HCT116 (cell line): ENCODE data around the gene USP32. TPM values are rescaled to one million over a fixed set of nuclear protein-coding genes. Genes with fewer than 3 reads are reported as not detected.

Source experiments
- ATAC-seq: fragments of 200-7000 bp; cut with Tn5 transposase; 2 replicates; pipeline ENCODE4 v1.9.1; 2020; ENCODE audit warnings: mild to moderate bottlenecking, moderate library complexity
- BruUV-seq: library from RNA; stranded (reverse); fragments of 400-500 nt; replicated peaks from 2 replicates; lab custom pipeline; 2021; lab: Mats Ljungman, UMichigan
- CTCF ChIA-PET: fragments of 300-600 bp; sonication (Branson Sonifier 250); formaldehyde crosslinking; loops from one replicate; lab custom pipeline; 2021; ENCODE audit warnings: antibody characterized with exemption; lab: Charles Lee
- POLR2A ChIA-PET: fragments of 300-600, 350-600 bp; sonication (Branson Sonifier 250); formaldehyde crosslinking; loops from one replicate; lab custom pipeline; 2021; ENCODE audit warnings: antibody characterized with exemption; lab: Charles Lee
- RAD21 ChIA-PET, 2 experiments: fragments of 300-600 bp; sonication (Branson Sonifier 250); formaldehyde crosslinking; loops; one replicate each; lab custom pipeline; 2023; ENCODE audit warnings: low total read pairs in 2 of 2; ENCODE audit not compliant: uncharacterized antibody in 2 of 2, unreplicated experiment in 2 of 2, low non-redundant PET in 1 of 2; lab: Charles Lee
- DNase-seq: peaks from one replicate; pipeline ENCODE4 v3.0.0-alpha.2; 2010; ENCODE audit warnings: low read depth, low spot score
- H2AFZ ChIP-seq: fragments of 200-600 bp; shearing (Covaris generic), sonication (generic); 2 replicates; pipeline ENCODE4 v1.6.1; 2017; ENCODE audit warnings: low read depth, mixed run types, mixed read lengths, antibody characterized with exemption, low read length; ENCODE audit not compliant: poor library complexity, severe bottlenecking
- H3K27ac ChIP-seq: 2 replicates; pipeline ENCODE4 v1.5.1; 2012; ENCODE audit warnings: low read depth, low read length
- H3K27me3 ChIP-seq: fragments of 200-600 bp; sonication (generic); 2 replicates; pipeline ENCODE4 v1.6.1; 2016; ENCODE audit warnings: mixed run types, low read length, mixed read lengths; ENCODE audit not compliant: insufficient read depth
- H3K36me3 ChIP-seq, 2 experiments: fragments of 200-500 bp in 1 of 2; fragments of 200-600 bp in 1 of 2; sonication (Bioruptor generic) in 1 of 2; sonication (generic) in 1 of 2; 2 replicates each; pipeline versions ENCODE4 v1.5.1 to v1.6.1; 2014 to 2016; ENCODE audit warnings: low read length in 2 of 2, inconsistent platforms in 1 of 2, mixed read lengths in 1 of 2, mixed run types in 1 of 2; ENCODE audit not compliant: insufficient read depth in 2 of 2, control insufficient read depth in 1 of 2
- H3K4me1 ChIP-seq, 2 experiments: fragments of 200-600 bp in 1 of 2; sonication (generic) in 1 of 2; 2 replicates each; pipeline versions ENCODE4 v1.5.1 to v1.6.1; 2012 to 2017; ENCODE audit warnings: low read length in 2 of 2, inconsistent platforms in 1 of 2, mild to moderate bottlenecking in 1 of 2, mixed read lengths in 1 of 2, mixed run types in 1 of 2, moderate library complexity in 1 of 2; ENCODE audit not compliant: insufficient read depth in 2 of 2, control insufficient read depth in 1 of 2
- H3K4me2 ChIP-seq: fragments of 200-600 bp; sonication (generic); 2 replicates; pipeline ENCODE4 v1.6.1; 2017; ENCODE audit warnings: mixed run types, low read length, mixed read lengths
- H3K4me3 ChIP-seq, 2 experiments: fragments of 200-600 bp in 1 of 2; sonication (generic) in 1 of 2; replicated peaks in 1 of 2; 2 replicates each; pipeline ENCODE4 v1.5.1; 2011 to 2016; ENCODE audit warnings: low read length in 2 of 2, control low read depth in 1 of 2, low read depth in 1 of 2, mild to moderate bottlenecking in 1 of 2, mixed read lengths in 1 of 2, mixed run types in 1 of 2
- H3K79me2 ChIP-seq: fragments of 200-600 bp; sonication (generic); 2 replicates; pipeline ENCODE4 v1.6.1; 2017; ENCODE audit warnings: mild to moderate bottlenecking, mixed run types, low read length, moderate library complexity, mixed read lengths; ENCODE audit not compliant: insufficient read depth
- H3K9ac ChIP-seq: fragments of 200-600 bp; sonication (generic); 2 replicates; pipeline ENCODE4 v1.6.1; 2016; ENCODE audit warnings: low read length, mixed read lengths
- H3K9me2 ChIP-seq: fragments of 200-600 bp; sonication (generic), shearing (Covaris generic); 2 replicates; pipeline ENCODE4 v1.6.1; 2017; ENCODE audit warnings: mixed run types, mild to moderate bottlenecking, moderate library complexity; ENCODE audit not compliant: insufficient read depth
- H3K9me3 ChIP-seq, 2 experiments: fragments of 200-500 bp in 1 of 2; fragments of 200-600 bp in 1 of 2; sonication (Bioruptor generic) in 1 of 2; sonication (generic) in 1 of 2; 2 replicates each; pipeline ENCODE4 v1.6.1; 2014 to 2017; ENCODE audit warnings: low read length in 2 of 2, mixed read lengths in 2 of 2, inconsistent platforms in 1 of 2, low read depth in 1 of 2, mild to moderate bottlenecking in 1 of 2, mixed run types in 1 of 2, moderate library complexity in 1 of 2; ENCODE audit not compliant: control insufficient read depth in 1 of 2, insufficient read depth in 1 of 2
- H4K20me1 ChIP-seq: fragments of 200-600 bp; sonication (generic), shearing (Covaris generic); 2 replicates; pipeline ENCODE4 v1.6.1; 2017; ENCODE audit warnings: mixed run types, mild to moderate bottlenecking, moderate library complexity; ENCODE audit not compliant: insufficient read depth
- EZH2phosphoT487 ChIP-seq: fragments of 200-600 bp; IDR thresholded peaks from 2 replicates; pipeline ENCODE4 v1.6.1; 2018; ENCODE audit warnings: antibody characterized with exemption, borderline replicate concordance
- FOSL1 ChIP-seq: IDR thresholded peaks from 2 replicates; pipeline ENCODE4 v1.6.1; 2012; ENCODE audit warnings: low read depth
- POLR2AphosphoS5 ChIP-seq: IDR thresholded peaks from 2 replicates; pipeline ENCODE4 v1.6.1; 2011; ENCODE audit warnings: mild to moderate bottlenecking, low read depth, low read length, moderate library complexity
- SRF ChIP-seq: IDR thresholded peaks from 2 replicates; pipeline ENCODE4 v1.6.1; 2012; ENCODE audit warnings: low read depth
- TCF7L2 ChIP-seq: IDR thresholded peaks from 2 replicates; pipeline ENCODE4 v1.7.0; 2011; ENCODE audit warnings: borderline replicate concordance, inconsistent platforms; ENCODE audit not compliant: insufficient read depth, insufficient read length; ENCODE audit errors: extremely low read depth
- ZNF274 ChIP-seq: fragments of 200-500 bp; sonication (Bioruptor generic); IDR thresholded peaks from 2 replicates; pipeline ENCODE4 v1.6.1; 2014; ENCODE audit warnings: mild to moderate bottlenecking, low read depth, low read length, inconsistent platforms
- intact Hi-C: fragments of 100-400 bp; cut with micrococcal nuclease; formaldehyde crosslinking; loops from 2 replicates; pipeline ENCODE4 v1.10.0; 2022
- total RNA-seq: library from RNA; stranded (reverse); gene quantifications from one replicate; pipeline ENCODE4 v1.2.1, GENCODE V29; 2021; ENCODE audit not compliant: unreplicated experiment
- TF ChIP-seq, protein P1 (sequence below), 3 experiments: fragments of 200-600 bp in 1 of 3; sonication (generic) in 1 of 3; IDR thresholded peaks in 2 of 3; conservative IDR thresholded peaks in 1 of 3; 2 replicates each; pipeline ENCODE4 v1.5.1; 2012 to 2017; ENCODE audit warnings: low read depth in 2 of 3, low read length in 2 of 3, antibody characterized with exemption in 1 of 3, borderline replicate concordance in 1 of 3, control low read depth in 1 of 3, mild to moderate bottlenecking in 1 of 3, mixed read lengths in 1 of 3, mixed run types in 1 of 3, moderate library complexity in 1 of 3; ENCODE audit not compliant: insufficient read depth in 1 of 3

USP32 gene
- total RNA-seq, 1 experiment from 2014 or later, result 67.0 TPM

- Histone ChIP-seq H3K79me2 (no peaks in the 10 kb centered on the region), H3K9me3 (no peaks in the 10 kb centered on the region), H3K27ac (no peak overlapping the region), H3K9ac (no peak overlapping the region), H3K4me2 (no peak overlapping the region)
- no peak for ATAC-seq
- ChIA-PET POLR2A (no interaction called here), CTCF (no interaction called here)
- intact Hi-C loops, result loop anchor here (10.0 kb wide), 2 partner anchors 459 to 489 kb away; partner anchors contain the start of gene PPM1D
- TF ChIP-seq FOSL1 (no peak), ZNF274 (no peak), SRF (no peak), EZH2phosphoT487 (no peak), TCF7L2 (no peak), POLR2AphosphoS5 (no peak)
- TF ChIP-seq, protein P1, sequence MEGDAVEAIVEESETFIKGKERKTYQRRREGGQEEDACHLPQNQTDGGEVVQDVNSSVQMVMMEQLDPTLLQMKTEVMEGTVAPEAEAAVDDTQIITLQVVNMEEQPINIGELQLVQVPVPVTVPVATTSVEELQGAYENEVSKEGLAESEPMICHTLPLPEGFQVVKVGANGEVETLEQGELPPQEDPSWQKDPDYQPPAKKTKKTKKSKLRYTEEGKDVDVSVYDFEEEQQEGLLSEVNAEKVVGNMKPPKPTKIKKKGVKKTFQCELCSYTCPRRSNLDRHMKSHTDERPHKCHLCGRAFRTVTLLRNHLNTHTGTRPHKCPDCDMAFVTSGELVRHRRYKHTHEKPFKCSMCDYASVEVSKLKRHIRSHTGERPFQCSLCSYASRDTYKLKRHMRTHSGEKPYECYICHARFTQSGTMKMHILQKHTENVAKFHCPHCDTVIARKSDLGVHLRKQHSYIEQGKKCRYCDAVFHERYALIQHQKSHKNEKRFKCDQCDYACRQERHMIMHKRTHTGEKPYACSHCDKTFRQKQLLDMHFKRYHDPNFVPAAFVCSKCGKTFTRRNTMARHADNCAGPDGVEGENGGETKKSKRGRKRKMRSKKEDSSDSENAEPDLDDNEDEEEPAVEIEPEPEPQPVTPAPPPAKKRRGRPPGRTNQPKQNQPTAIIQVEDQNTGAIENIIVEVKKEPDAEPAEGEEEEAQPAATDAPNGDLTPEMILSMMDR (IDR thresholded peaks at IDR 0.05 in 2 of 3, conservative IDR thresholded peaks at IDR 0.05 in 1 of 3; ENCODE audit: borderline replicate concordance in 1 of 3, insufficient read depth in 1 of 3, low read depth in 2 of 3, low read length in 2 of 3), result no peak
- TF ChIP-seq, all 23 proteins: peak for 0
- Histone ChIP-seq H3K4me1 (peaks cover 18 to 26% of the 10 kb centered on the region in 2 experiments), H3K36me3 (no peaks in the 10 kb centered on the region), H3K9me2 (no peaks in the 10 kb centered on the region), H3K4me3 (no peak overlapping the region), H2AFZ (no peak overlapping the region), H4K20me1 (no peaks in the 10 kb centered on the region), H3K27me3 (no peaks in the 10 kb centered on the region)
- DNase-seq, result no peak
- RAD21 ChIA-PET, result no interaction called here
- BruUV-seq, result no TSS peak
Observed at GRCh38 chr17:60146206-60146605, 245.7 kb downstream of the USP32 start.
